GM12891 (cell line): ENCODE measurements around the gene TNFSF10.

ENCODE experiments used
- POLR2A ChIP-seq: IDR thresholded peaks from 2 replicates; pipeline ENCODE4 v1.6.1; 2011; ENCODE audit warnings: low read depth, low read length, control low read depth
- POLR2AphosphoS5 ChIP-seq: IDR thresholded peaks from 2 replicates; pipeline ENCODE4 v1.6.1; 2011; ENCODE audit warnings: low read depth, low read length, control low read depth
- TAF1 ChIP-seq: IDR thresholded peaks from 2 replicates; pipeline ENCODE4 v1.6.1; 2011; ENCODE audit warnings: low read depth, low read length, control low read depth

DNA sequence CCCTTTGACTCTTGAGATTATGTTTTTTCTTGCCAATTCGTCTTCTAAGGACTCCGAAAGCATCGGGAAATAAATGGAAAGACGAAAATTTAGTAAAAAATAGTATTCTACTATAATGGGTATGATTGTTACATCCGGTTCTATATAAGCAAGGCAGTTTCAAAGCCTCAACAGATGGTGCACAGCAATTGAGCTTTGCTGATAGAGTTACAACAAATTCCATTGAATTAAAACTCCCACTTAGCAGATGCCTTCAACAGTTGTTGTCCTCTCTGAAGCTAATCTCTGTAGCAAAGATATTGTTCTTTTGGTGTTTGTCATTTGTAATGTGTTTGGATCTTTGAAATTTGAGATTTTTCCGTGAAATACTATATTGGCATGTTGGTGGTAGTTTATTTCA is 58.9 kb downstream of the TNFSF10 start:
- TF ChIP-seq POLR2A (no peak), TAF1 (no peak), POLR2AphosphoS5 (no peak)
